CMK (cell line): ENCODE measurements around the gene ARSJ.
"Not testable (repeated sequence)": the region's sequence is repeated elsewhere in the genome, so short reads cannot be mapped to it uniquely, and the experiment has no call there.

Experiments
- DNase-seq: peaks from one replicate; pipeline ENCODE4 v3.0.0-alpha.2; 2010; ENCODE audit warnings: low read depth

Gene ARSJ

DNA sequence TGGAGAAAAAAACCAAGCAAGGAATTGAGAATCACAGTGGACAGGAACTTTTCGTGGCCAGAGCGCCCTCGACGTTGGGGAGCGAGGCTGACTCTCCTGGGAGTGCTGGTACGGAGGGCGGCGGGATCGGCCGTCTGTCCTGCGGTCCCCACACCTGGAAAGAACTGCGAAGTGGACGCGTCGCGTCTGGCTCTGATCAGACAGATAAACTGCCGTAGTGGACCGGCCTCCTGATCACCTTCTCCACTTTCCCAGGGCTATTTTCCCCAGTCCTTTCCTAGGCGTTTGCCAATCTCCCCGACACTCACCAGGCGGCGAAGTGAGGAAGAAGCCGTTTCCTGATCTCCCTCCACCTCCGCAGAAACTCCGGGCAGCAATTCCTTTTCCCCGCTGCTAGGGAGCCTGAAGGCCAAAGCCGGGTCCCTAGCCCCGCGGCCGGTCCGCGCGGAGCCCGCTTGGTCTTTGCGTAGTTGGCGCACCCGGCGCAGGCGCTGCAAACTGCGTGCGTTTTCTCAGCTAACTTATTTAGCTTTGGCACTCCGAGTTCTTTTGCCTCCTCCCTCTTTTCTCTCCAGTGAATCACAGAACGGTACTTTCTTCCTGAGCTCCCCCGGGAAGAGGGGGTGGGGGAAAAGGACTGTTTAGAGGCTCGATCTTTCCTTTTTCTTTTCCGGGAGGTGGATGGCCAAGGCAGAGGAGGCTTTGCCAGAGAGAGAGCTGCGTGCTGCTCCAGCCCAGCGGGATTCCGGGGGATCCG is at the start of gene ARSJ:
ARSJ (minus strand) TSS at position 500 of the 757 bp plus-strand sequence. CDS start 813 bp downstream, outside the sequence.
- DNase-seq: no peak

DNA sequence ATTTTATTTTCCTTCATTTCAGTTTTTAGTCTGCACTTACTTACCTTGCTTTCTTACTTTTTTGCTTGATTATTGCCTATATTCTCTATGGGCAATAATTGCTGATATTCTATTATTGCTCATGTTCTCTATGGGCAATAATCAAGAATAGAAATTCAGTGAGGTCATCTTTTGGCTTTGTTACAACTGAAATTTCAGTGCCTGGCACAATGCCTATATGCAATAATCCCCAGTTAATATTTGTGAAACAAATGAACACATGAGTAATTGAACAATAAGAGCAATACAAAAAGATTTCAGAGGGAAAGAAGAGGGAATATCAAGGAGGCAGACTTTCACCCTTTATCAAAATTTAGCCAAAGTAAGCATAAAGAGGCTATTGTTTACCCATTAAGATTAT is 48.6 kb upstream of the ARSJ start:
- no peak for DNase-seq

DNA sequence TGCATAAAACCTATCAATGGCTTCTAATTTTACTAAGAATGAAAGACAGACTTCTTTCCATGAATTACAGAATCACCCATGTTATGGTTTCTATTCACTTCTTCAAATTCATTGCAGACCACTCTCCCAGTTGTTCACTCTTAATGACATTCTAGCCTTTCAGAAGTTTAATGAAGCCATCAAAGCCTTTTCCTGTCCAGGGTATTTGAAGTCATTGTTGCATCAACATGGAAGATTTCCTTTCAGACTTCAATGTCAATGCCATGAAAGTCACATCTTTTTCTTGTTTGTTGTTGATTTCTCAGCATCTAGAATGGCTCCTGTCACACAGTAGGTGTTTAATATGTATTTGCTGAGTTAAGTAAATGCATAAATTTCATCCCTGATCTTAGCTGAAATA is 48.1 kb upstream of the ARSJ start:
- DNase-seq: no peak

DNA sequence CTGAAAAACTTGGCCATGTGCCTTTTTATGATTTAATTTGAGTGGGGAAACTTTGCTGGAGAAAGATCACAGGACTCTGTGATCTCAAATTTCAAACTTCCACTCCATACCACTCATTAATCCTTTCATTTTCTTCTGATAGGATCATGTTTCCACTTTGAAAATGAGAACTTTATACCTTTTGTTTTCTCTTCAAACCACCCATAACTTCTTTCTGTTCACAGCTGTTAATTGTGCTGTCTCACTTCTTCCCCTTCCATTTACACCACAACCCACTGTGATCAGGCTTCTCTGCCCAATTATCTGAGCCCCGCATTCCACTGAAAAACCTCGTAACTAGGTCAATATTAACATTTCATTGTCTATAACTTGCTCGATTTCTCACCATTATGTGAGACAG is 47.0 kb upstream of the ARSJ start:
- DNase-seq: no peak

DNA sequence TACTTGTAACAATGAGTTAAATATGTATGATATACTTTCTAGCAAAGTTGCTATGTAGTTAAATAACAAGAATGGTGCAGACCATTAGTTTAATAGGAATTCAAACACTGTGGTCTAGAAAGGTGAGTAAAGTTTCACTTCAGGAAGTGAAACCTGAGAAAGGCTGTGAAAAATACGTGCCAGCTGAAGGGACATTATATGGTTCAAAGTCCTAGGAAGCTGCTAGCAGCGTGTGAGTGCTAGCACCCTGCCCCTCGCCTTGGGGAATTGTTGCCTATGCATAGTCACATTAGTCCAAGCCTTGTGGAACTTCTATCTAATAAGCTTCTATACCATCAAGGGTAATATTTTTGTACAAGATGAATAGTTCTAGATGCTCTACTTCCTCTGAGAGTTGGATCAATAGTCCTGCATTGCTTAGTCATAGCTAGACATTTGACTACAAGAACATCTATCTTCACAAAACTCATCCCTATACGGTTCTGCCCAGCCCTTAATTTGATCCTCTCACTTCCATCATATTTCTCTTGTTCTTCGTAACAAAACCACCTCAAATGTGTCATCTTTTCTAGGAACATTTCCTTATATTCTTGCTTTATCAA is 45.8 kb upstream of the ARSJ start:
- no peak for DNase-seq

DNA sequence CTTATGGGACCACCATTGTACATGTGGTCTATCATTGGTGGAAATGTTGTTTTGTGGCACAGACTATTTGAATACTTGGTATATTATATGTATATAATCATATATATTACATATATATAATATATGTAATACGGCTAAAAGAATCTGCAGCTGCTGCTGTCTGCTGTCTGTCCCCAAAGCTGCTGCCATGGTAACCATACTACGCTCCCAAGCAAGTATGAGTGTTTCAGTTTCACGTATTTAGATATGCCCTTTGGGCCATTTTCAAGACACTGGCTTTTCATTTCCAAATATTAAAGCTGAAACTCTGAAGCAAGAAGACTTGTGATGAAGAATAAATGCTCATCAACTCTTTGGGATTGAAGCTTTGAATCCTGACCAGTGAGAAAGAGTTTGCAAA is 42.0 kb upstream of the ARSJ start:
- no peak for DNase-seq

DNA sequence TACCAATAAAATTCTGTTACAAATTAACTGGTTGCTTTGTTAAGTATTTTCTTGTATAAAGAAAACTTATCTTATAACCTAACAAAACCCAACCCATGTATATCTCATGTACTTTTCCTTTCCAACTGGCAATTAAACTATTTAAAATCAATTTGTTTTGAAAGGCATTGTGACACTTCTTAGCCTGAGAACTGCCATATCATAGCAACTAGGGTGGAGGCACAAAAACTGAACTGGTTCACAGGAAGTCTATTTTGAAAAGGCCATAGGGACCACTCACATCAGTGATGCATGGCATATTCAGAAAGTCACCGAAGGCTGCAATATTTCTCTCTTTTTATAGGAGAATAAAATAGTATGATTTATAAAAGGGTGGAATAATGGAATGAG is 40.5 kb upstream of the ARSJ start:
- no peak for DNase-seq

DNA sequence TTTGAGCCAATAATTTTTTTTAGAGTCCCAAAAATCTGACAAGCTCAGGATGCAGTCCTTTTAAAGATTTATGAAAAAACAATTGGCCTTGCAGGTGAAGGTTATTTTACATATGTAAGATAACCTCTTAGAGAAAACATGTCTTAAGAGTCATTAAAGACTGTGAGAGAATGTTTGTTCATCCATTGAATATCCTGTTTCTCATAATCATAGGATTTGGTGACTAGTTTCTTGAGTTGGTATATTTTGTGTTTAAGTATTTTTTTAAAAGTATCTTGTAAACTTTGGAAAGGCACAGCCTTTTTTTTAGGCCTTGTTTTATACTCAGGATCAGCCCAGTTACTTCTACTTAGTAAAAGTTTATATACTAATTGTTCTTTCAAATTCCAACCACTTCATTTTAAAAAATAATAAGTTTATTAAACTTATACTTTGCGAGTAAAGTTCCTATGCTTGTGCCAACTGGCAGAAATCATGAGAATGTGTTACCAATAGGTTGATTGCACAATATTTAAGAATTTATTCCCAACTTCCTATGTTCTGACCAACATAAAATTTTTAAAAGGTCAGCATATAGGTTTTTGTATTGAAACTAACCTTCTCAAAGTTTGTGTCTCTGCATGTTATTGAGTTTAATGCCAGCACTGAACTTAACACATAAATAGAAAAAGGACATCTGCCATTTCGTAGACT is 40.0 kb upstream of the ARSJ start:
- DNase-seq: no peak

DNA sequence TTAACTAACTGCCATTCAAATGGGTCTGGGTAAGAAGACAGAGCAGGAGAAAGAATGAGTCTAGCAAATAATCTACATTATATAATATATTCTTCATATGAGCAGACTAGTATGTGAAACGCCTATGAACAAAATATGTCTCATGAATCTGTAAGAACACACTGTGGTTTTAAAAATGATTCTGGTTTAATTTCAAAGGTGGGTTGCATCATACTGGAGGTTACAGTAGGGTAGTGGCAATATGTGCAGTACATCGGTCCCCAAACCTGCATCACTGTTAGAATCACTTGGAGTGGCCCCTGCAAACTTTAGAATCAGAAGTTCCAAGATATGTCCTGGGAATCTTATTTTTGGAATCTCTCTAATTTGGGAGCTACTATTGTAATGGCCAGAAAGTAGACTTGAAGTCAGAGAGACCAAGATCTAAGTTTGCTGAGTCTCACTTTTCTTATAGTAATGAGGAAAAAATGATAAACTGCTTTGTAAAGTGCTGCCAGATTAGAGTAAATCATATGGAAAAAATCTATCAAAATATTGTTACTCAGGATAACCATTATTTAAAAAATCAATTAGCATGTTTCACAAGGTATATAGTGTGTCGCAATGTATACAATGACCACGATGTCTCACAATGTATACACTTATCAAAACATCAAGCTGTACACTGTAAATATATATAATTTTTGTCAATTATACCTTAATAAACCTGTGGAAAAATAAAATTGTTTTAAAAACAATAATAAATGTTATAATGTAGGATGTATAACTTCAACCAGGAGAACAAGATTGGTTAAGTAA is 37.9 kb upstream of the ARSJ start:
- DNase-seq: no peak

DNA sequence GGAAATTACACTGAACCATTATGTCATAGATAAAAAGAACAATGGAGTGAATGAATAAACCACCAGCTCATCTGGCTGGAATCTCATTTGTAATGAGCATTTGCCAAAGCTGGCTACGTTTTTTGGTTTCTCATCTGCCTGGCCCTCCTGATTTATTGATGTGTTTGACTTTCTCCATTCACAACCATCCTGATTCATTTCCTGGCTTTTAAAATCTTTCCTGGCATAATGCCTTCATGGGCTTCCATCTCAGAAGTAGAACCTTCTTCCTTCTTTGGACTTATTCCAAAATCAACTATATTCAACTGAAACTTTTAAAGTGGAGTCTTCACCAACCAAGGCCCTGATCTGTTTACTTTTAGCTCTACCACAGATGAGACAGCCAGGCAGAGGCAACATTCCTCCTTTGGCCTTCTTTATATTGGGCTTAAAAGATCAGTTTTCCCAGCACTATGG is 36.0 kb upstream of the ARSJ start:
- DNase-seq: no peak

DNA sequence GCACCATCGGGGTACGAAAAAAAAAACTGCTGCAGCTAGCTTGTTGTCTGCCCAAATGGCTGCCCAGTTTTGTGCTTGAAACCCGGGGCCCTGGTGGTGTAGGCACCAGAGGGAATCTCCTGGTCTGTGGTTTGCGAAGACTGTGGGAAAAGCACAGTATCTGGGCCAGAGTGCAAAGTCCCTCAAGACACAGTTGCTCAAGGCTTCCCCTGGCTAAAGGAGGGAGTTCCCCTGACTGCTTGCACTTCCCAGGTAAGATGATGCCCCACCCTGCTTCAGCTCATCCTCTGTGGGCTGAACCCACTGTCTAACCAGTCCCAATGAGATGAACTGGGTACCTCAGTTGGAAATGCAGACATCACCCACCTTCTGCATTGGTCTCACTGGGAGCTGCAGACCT is 33.8 kb upstream of the ARSJ start:
- not testable (repeated sequence) for DNase-seq

DNA sequence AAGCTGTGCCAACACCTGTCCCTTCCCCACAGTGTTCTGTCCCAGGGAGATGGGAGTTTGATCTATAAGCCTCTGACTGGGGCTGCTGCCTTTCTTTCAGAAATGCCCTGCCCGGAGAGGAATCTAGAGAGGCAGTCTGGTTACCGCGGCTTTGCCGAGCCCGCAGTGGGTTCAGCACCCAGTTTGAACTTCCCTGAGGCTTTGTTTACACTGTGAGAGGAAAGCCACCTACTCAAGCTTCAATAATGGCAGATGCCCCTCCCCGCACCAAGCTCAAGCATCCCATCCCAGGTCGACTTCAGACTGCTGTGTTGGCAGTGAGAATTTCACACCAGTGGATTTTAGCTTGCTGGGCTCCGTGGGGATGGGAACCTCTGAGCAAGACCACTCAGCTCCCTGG is 33.3 kb upstream of the ARSJ start:
- DNase-seq: no peak

DNA sequence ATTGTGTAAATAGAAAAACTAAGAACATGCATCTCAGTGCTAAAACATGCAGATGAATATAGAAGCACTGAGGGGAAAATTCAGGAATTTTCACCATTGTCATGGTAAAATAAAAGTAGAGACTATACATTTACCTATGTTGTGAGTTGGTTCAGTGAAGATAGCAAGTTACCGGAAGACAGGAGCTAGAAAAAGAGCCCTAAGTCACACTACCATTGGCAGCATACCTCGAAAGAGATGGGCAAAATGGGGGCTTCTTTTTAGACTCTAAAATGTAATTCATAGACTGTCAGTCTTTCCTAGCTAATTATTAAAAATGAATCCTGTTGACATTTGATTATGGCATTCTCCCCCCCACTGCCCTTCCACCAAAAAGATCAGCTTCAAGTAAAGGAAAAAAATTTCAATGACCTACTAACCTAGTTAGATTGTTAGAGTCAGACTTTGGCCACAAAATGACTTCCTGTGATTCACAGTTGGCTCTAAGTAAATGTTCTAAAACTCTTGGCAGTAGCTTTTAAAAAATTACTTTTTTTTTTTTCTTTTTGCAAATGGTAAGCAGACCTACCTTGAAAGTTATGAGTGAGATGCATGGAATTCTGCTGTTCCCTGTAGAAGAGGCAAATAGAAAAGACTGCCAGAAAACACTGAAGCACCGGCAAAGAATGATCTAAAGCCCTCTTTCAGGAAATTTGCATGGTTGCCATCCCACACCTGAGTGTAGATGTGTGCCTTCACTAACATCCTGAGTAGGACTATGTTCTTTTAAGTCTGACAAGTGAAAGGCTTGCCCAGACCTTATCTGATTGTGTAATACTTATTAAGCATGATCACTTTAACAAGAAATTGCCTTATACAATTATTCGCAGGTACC is 26.4 kb upstream of the ARSJ start:
- DNase-seq: no peak

DNA sequence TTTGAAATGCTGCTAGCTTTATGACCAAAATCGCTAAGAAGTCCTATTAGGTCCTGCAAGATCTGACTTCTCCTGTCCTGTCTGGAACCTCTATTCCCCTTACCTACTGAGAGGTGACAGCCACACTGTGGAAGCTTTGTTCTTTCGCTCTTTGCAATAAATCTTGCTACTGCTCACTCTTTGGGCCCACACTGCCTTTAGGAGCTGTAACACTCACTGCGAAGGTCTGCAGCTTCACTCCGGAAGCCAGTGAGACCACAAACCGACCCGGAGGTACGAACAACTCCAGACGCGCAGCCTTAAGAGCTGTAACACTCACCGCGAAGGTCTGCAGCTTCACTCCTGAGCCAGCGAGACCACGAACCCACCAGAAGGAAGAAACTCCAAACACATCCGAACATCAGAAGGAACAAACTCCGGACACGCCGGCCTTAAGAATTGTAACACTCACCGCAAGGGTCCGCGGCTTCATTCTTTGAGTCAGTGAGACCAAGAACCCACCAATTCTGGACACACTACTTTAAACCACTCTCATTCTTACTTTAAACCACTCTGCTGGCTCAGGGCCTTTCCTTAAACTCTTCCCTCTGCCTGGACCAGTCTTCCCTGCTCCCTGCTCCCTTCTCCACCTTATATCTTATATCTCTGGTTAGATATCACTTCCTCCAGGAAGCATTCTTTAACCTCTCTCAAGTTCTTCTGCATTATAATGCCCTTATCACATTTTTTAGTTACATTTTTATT is 25.2 kb upstream of the ARSJ start:
- DNase-seq: not testable (repeated sequence)

DNA sequence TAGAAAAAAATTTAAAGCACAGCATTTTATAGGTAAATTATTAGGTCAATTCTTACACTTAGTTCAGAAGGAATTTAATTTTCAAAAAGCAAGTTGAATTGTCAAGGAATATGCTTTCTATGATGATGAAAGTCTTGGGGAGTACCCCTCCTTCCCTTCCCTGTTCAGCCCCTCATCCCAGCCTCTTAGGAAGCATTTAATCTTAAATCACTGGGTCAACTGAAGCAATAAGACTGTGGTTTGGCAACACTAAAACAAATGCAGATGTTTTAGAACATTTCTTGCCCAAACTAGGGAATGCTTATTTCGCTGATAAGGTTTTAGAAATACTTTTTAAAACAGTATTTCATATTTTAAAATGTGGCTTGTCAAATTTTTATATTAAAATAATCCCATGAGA is 19.1 kb upstream of the ARSJ start:
- no peak for DNase-seq

DNA sequence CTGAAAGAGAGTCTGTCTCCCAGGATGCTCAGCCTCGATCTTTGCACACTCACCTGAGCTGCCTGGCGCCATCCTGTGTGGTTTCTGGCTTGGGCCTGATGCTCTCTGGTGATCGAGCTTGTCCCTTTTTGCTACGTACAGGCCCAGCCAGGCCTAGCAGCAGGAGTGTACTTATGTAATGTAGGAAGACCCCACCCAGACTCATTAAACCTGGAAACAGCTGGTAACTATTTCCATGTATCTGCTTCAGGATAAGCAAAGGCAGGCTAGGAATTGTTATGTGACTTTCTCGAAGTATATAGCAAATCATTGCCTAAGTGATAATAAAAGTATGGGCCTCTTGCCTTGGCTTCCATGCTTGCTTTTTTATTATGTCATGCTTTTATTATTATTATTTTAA is 18.6 kb upstream of the ARSJ start:
- DNase-seq: no peak

DNA sequence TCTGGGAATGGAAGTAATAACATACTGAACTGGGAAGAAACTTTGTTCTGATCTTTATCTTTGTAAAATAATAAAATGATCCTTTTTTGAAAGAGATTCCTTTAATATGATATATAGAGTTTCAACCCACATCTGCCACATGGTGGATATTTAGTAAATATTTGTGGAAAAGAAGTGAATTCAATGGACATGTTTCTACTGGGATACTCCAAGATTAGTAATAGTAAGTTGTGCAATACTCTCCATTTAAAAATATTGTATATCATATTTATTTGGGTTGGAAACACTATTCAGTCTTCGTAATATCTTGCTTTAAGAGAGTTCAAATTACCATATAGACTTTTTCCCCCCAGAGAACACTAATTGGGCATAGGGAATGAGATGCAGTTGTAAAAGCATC is 17.8 kb upstream of the ARSJ start:
- DNase-seq: no peak

DNA sequence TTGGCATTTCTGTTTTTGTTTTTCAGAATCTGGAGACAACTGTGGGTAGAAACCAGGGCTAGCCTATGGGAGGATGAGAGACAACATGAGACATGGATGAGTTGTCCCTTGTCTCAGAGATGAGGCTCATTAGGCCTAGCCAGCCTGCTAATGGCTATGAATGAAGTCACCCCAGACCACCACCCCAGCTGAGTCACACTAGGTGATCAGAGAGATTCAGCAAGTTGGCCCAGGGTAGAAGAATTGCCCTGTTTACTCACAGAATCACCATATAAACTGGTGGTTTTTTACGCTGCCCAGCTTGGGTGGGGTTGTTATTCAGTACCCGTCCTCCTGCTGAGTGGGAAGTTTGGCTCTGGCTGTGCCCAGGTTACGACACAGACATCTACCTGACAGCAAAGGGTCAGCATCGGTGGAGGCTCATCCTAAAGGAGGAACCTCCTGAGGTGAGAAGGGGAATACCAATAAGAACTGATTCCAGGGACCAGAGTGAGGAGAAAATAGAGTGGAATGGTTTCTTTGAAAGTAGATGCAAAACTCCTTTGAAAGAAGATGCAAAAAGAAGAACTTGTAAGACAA is 17.2 kb upstream of the ARSJ start:
- no peak for DNase-seq

DNA sequence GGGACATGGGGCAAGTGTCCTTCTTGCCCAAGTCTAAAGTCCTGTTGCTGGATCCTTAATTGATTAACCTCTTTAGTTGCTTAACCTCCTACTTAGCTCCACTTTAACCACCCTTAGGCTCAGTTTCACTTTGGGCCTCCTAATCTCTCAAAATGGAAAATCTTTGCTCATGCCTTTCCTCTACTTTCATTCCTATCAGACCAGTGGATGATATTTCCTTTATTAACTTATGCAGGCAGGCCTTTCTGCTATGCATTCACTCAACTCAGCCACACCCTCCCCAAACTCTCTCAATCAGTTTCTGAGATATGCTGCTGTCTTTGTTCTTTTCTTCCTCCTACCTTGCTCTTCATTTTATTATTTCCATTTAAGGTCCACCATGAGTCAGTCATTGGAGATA is 14.4 kb upstream of the ARSJ start:
- no peak for DNase-seq

DNA sequence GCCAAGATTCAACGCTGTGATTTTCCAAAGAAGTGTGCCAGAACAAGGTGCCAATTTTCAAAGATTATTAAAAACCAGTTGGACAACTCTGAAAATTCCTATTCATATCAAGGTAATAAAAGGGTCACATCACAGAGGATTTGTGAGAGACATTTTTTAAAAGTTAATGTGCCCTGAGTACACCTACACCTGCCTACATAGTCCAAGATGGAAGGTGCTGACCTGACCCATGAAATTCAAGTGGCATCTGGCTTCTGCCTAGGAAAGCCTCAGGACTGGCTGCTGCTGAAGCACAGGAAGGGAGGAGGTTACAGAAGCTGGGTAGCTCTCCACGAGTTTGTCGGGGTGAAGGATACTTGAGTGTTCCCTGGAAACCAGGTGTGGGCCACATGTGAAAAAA is 11.4 kb upstream of the ARSJ start:
- no peak for DNase-seq
